A673 (cell line): ENCODE data around the gene KRT17. TPM values are rescaled to one million over a fixed set of nuclear protein-coding genes. Genes with fewer than 3 reads are reported as not detected.

Experiments
- BruUV-seq: library from RNA; stranded (reverse); fragments of 400-500 nt; replicated peaks from 2 replicates; lab custom pipeline; 2021; lab: Mats Ljungman, UMichigan
- CTCF ChIA-PET: fragments of 300-600 bp; sonication (Branson Sonifier 250); formaldehyde crosslinking; loops from one replicate; lab custom pipeline; 2022; ENCODE audit warnings: antibody characterized with exemption; lab: Charles Lee
- POLR2A ChIA-PET: fragments of 300-600 bp; sonication (Branson Sonifier 250); formaldehyde crosslinking; loops from one replicate; lab custom pipeline; 2022; ENCODE audit warnings: antibody characterized with exemption; ENCODE audit not compliant: low non-redundant PET; lab: Charles Lee
- DNase-seq: peaks from one replicate; pipeline ENCODE4 v3.0.0-alpha.2; 2015; ENCODE audit warnings: low spot score
- H3K27ac ChIP-seq: fragments of 200-600 bp; sonication (generic); 2 replicates; pipeline ENCODE4 v1.5.1; 2016; ENCODE audit warnings: mixed run types, low read depth, mild to moderate bottlenecking, mixed read lengths, antibody characterized with exemption, low read length; ENCODE audit not compliant: poor library complexity, severe bottlenecking
- H3K27me3 ChIP-seq: fragments of 200-600 bp; sonication (generic); replicated peaks from 2 replicates; pipeline ENCODE4 v1.6.1; 2017; ENCODE audit warnings: mixed run types, low read depth, mild to moderate bottlenecking, mixed read lengths, antibody characterized with exemption, low read length; ENCODE audit not compliant: insufficient read depth, poor library complexity
- H3K36me3 ChIP-seq: fragments of 200-600 bp; sonication (generic); 2 replicates; pipeline ENCODE4 v1.6.1; 2016; ENCODE audit warnings: mixed run types, mild to moderate bottlenecking, mixed read lengths, antibody characterized with exemption, low read length; ENCODE audit not compliant: insufficient read depth, poor library complexity, severe bottlenecking
- H3K4me1 ChIP-seq: fragments of 200-600 bp; sonication (generic); 2 replicates; pipeline ENCODE4 v1.6.1; 2017; ENCODE audit warnings: mixed run types, mild to moderate bottlenecking, mixed read lengths, antibody characterized with exemption, low read length; ENCODE audit not compliant: insufficient read depth, poor library complexity, severe bottlenecking
- H3K4me3 ChIP-seq: fragments of 200-600 bp; sonication (generic); 2 replicates; pipeline ENCODE4 v1.5.1; 2016; ENCODE audit warnings: low read depth, mixed run types, mild to moderate bottlenecking, mixed read lengths, low read length; ENCODE audit not compliant: poor library complexity, severe bottlenecking
- H3K9me3 ChIP-seq: fragments of 200-600 bp; sonication (generic); 2 replicates; pipeline ENCODE4 v1.6.1; 2016; ENCODE audit warnings: mixed run types, low read depth, mild to moderate bottlenecking, mixed read lengths, antibody characterized with exemption, low read length; ENCODE audit not compliant: poor library complexity, severe bottlenecking
- EZH2 ChIP-seq: fragments of 200-600 bp; sonication (generic); IDR thresholded peaks from 2 replicates; pipeline ENCODE4 v1.6.1; 2017; ENCODE audit warnings: borderline replicate concordance, low read depth, mild to moderate bottlenecking, mixed read lengths, antibody characterized with exemption, low read length; ENCODE audit not compliant: poor library complexity, severe bottlenecking
- intact Hi-C: fragments of 100-400 bp; cut with micrococcal nuclease; formaldehyde crosslinking; loops from one replicate; pipeline ENCODE4 v1.10.0; 2022; ENCODE audit not compliant: unreplicated experiment
- total RNA-seq: library from RNA; stranded (reverse); gene quantifications from 2 replicates; pipeline ENCODE4 v1.2.3, GENCODE V29; 2021
- TF ChIP-seq, protein P1 (sequence below): fragments of 300-800, 200-600 bp; sonication (generic); conservative IDR thresholded peaks from 2 replicates; pipeline ENCODE4 v1.5.1; 2017; ENCODE audit warnings: low read depth, mild to moderate bottlenecking, antibody characterized with exemption, low read length, moderate library complexity, mixed read lengths

KRT17 gene
- total RNA-seq, 1 experiment from 2014 or later: 54.1 TPM

GRCh38 chr17:41648411-41649195 lies 24.2 kb upstream of the KRT17 start:
- intact Hi-C loops: loop anchor here (1.0 to 5.0 kb wide), 4 partner anchors 14 to 791 kb away; no protein-coding TSS in a partner anchor
- no peak for TF ChIP-seq EZH2
- TF ChIP-seq, protein P1, sequence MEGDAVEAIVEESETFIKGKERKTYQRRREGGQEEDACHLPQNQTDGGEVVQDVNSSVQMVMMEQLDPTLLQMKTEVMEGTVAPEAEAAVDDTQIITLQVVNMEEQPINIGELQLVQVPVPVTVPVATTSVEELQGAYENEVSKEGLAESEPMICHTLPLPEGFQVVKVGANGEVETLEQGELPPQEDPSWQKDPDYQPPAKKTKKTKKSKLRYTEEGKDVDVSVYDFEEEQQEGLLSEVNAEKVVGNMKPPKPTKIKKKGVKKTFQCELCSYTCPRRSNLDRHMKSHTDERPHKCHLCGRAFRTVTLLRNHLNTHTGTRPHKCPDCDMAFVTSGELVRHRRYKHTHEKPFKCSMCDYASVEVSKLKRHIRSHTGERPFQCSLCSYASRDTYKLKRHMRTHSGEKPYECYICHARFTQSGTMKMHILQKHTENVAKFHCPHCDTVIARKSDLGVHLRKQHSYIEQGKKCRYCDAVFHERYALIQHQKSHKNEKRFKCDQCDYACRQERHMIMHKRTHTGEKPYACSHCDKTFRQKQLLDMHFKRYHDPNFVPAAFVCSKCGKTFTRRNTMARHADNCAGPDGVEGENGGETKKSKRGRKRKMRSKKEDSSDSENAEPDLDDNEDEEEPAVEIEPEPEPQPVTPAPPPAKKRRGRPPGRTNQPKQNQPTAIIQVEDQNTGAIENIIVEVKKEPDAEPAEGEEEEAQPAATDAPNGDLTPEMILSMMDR: peak; percentile 78
- no peaks in the 10 kb centered on the region for H3K27me3 ChIP-seq
- CTCF ChIA-PET: interaction anchor here (0.6 to 2.5 kb wide), 15 partner anchors 13 to 1019 kb away, joined by 3 to 24 read pairs (median 9); no protein-coding TSS in a partner anchor
- H3K4me1 ChIP-seq: peaks cover 6% of the 10 kb centered on the region
- DNase-seq: peak; percentile 82
- H3K27ac ChIP-seq: peak overlapping the region; percentile 61
- no peaks in the 10 kb centered on the region for H3K9me3 ChIP-seq
- BruUV-seq: no TSS peak
- POLR2A ChIA-PET: interaction anchor here (0.6 to 0.7 kb wide), 2 partner anchors 75 to 910 kb away, joined by 8 to 21 read pairs; no protein-coding TSS in a partner anchor
- H3K4me3 ChIP-seq: peak overlapping the region; percentile 41
- no peaks in the 10 kb centered on the region for H3K36me3 ChIP-seq

DNA sequence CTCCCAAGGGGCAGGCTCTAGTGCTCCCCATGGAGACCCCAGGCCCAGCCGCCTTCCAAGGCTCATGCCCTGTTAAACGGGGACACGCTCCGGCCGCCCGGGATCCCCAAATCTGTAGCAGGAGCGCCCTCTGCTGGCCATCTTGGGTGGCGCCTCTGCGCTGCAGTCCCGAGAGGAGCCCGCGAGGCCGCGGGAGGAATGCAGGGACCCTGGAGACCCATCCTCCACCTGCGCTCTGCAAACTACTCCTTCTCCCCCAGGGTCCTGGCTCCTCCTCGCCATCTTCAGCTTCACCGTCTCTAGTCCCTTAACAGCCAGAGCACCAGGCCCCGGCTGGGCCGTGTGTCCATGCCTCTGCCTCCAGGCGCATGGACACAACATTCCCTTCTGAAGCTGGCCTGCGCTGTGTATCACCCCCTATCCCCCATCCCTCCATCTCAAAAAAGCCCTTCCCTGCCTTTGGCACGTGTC lies 23.6 kb upstream of the KRT17 start:
- ChIA-PET POLR2A (interaction anchor here (0.6 to 0.7 kb wide), 2 partner anchors 74 to 909 kb away, joined by 8 to 21 read pairs; no protein-coding TSS in a partner anchor), CTCF (interaction anchor here (0.6 to 2.5 kb wide), 13 partner anchors 13 to 985 kb away, joined by 3 to 24 read pairs (median 10); no protein-coding TSS in a partner anchor)
- Histone ChIP-seq H3K27ac (peak overlapping the region; percentile 61), H3K27me3 (no peaks in the 10 kb centered on the region), H3K36me3 (no peaks in the 10 kb centered on the region), H3K9me3 (no peaks in the 10 kb centered on the region), H3K4me3 (peak overlapping the region; percentile 41), H3K4me1 (peaks cover 6% of the 10 kb centered on the region)
- TF ChIP-seq, protein P1: peak; percentile 77
- TF ChIP-seq EZH2: no peak
- DNase-seq: peak; percentile 83
- BruUV-seq: no TSS peak
- intact Hi-C loops: loop anchor here (1.0 to 5.0 kb wide), 4 partner anchors 14 to 791 kb away; no protein-coding TSS in a partner anchor

GRCh38 chr17:41647038-41647813 lies 22.9 kb upstream of the KRT17 start:
- CTCF ChIA-PET: interaction anchor here (2.5 kb wide), 1 partner anchor 98 kb away, joined by 24 read pairs; no protein-coding TSS in a partner anchor

More at GRCh38 chr17:41647038-41647813, 22.9 kb upstream of the KRT17 start:
- no TSS peak for BruUV-seq
- no peak for TF ChIP-seq EZH2
- TF ChIP-seq, protein P1: no peak
- Histone ChIP-seq H3K27ac (no peak overlapping the region), H3K4me3 (no peak overlapping the region), H3K36me3 (no peaks in the 10 kb centered on the region), H3K27me3 (no peaks in the 10 kb centered on the region), H3K4me1 (peaks cover 6% of the 10 kb centered on the region), H3K9me3 (no peaks in the 10 kb centered on the region)
- DNase-seq: peak; percentile 13
- POLR2A ChIA-PET: no interaction called here
- intact Hi-C loops: loop anchor here (5.0 kb wide), 2 partner anchors 740 to 790 kb away; no protein-coding TSS in a partner anchor
